ENCODE measurements around the gene UTY.
"Not testable (repeated sequence)": the region's sequence is repeated elsewhere in the genome, so short reads cannot be mapped to it uniquely, and the experiment has no call there.

- TF ChIP-seq POLR2A, POLR2AphosphoS5 (IDR thresholded peaks at IDR 0.05): not testable (repeated sequence)
- TF ChIP-seq, protein P1, sequence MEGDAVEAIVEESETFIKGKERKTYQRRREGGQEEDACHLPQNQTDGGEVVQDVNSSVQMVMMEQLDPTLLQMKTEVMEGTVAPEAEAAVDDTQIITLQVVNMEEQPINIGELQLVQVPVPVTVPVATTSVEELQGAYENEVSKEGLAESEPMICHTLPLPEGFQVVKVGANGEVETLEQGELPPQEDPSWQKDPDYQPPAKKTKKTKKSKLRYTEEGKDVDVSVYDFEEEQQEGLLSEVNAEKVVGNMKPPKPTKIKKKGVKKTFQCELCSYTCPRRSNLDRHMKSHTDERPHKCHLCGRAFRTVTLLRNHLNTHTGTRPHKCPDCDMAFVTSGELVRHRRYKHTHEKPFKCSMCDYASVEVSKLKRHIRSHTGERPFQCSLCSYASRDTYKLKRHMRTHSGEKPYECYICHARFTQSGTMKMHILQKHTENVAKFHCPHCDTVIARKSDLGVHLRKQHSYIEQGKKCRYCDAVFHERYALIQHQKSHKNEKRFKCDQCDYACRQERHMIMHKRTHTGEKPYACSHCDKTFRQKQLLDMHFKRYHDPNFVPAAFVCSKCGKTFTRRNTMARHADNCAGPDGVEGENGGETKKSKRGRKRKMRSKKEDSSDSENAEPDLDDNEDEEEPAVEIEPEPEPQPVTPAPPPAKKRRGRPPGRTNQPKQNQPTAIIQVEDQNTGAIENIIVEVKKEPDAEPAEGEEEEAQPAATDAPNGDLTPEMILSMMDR (IDR thresholded peaks at IDR 0.05): not testable (repeated sequence)
These were observed 225.8 kb downstream of the UTY start for GRCh38 chrY:13253941-13254440.
